NT2/D1 (cell line): ENCODE measurements around the gene MRTFB.

Experiments used
- DNase-seq: peaks from one replicate; pipeline ENCODE4 v3.0.0-alpha.2; 2011; ENCODE audit warnings: low read depth, low spot score
- H3K27me3 ChIP-seq: 2 replicates; pipeline ENCODE4 v1.6.0; 2011; ENCODE audit warnings: mild to moderate bottlenecking; ENCODE audit not compliant: insufficient read length, insufficient read depth
- H3K36me3 ChIP-seq: 2 replicates; pipeline ENCODE4 v1.6.1; 2011; ENCODE audit warnings: mild to moderate bottlenecking, low read length, mixed read lengths; ENCODE audit not compliant: insufficient read depth, insufficient read length
- H3K4me1 ChIP-seq: 2 replicates; pipeline ENCODE4 v1.5.1; 2011; ENCODE audit not compliant: insufficient read depth, insufficient read length
- H3K4me3 ChIP-seq: 2 replicates; pipeline ENCODE4 v1.5.1; 2011; ENCODE audit warnings: low read depth; ENCODE audit not compliant: insufficient read length
- H3K9ac ChIP-seq: 2 replicates; pipeline ENCODE4 v1.6.0; 2011; ENCODE audit warnings: low read depth; ENCODE audit not compliant: insufficient read length
- H3K9me3 ChIP-seq: 2 replicates; pipeline ENCODE4 v1.5.1; 2011; ENCODE audit warnings: mild to moderate bottlenecking, low read length; ENCODE audit not compliant: insufficient read depth
- SUZ12 ChIP-seq: IDR thresholded peaks from 2 replicates; pipeline ENCODE4 v1.6.1; 2011; ENCODE audit not compliant: insufficient read length, insufficient read depth; ENCODE audit errors: extremely low read depth
- YY1 ChIP-seq: IDR thresholded peaks from 2 replicates; pipeline ENCODE4 v1.6.1; 2011; ENCODE audit not compliant: insufficient read length, insufficient read depth
- ZNF274 ChIP-seq: IDR thresholded peaks from 2 replicates; pipeline ENCODE4 v1.6.1; 2011; ENCODE audit warnings: mild to moderate bottlenecking, low read depth, low read length

MRTFB gene

DNA sequence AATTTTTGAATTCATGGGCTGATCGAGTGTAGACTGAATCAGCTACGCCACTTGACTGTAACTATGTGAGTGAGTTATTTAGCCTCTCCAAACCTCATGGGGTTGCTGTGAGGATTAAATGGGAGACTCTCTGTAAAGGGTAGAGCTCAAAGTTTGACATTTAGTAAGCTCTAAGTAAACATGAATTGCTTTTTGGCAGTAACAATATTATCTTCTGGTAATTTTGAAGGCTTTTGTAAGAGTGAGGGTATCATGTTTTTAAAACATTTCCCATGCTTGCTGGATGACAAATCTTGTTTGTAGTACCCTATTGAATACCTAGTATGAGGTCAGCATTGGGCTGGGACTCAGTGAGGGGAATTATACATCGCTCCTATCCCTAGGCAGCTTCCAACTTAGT, 35.3 kb downstream of the MRTFB start:
- no peaks in the 10 kb centered on the region for H3K36me3 ChIP-seq
- no peak for TF ChIP-seq SUZ12
- no peak for TF ChIP-seq YY1
- no peak for TF ChIP-seq ZNF274
- H3K9ac ChIP-seq: no peak overlapping the region
- no peaks in the 10 kb centered on the region for H3K4me1 ChIP-seq
- H3K4me3 ChIP-seq: no peak overlapping the region
- H3K9me3 ChIP-seq: no peaks in the 10 kb centered on the region
- DNase-seq: no peak
- H3K27me3 ChIP-seq: no peaks in the 10 kb centered on the region

DNA sequence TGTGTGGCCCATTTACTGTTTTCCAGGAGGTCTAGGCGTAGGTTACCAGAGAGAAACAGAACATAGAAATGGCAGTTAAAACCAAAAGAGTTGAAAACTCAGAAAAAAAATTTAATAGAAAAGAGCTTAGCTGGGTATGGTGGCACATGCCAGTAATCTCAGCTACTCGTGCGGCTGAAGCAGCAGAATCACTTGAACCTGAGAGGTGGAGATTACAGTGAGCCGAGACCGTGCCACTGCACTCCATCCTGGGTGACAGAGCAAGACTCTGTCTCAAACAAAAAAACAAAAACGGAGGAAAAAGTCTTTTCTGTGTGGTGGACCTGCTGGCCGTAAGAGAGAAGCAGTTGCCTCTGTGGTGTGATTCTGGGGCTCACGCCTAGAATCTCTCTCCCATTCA, 35.8 kb downstream of the MRTFB start:
- Histone ChIP-seq H3K9ac (no peak overlapping the region), H3K4me3 (no peak overlapping the region), H3K36me3 (no peaks in the 10 kb centered on the region), H3K4me1 (no peaks in the 10 kb centered on the region), H3K27me3 (no peaks in the 10 kb centered on the region), H3K9me3 (no peaks in the 10 kb centered on the region)
- no peak for DNase-seq
- TF ChIP-seq YY1 (no peak), ZNF274 (no peak), SUZ12 (no peak)

DNA sequence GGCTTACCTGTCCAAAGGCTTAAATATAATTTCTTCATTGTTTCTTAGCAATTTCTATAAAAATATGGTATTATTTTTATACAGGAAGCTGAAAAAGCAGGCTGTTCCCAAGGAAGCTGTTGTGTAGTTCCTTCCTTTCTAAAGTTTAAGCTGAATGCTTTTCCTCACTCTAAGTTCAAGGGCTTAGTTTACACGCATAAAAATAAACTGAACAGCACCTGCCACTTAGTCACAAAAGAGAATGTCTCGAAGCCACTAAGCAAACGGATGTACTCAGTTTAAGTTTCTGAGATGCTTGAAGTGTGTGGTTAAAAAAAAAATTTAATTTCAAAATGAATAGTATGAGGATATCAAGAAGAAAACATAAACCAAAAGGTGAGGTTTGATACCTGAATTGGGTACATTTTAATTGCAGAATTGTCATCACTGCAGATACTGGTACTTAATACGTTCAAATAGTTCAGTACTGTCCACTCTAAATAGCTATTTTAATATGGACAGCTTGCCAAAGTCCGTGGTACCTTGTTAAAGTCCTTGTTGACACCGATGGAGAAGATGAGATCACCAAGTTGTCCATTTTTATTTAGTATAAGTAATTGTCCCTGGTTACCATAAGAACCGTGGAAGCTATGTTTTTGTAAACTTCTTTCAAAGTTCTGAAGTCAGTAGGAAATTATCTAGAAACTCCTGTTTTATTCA, 38.1 kb downstream of the MRTFB start:
- Histone ChIP-seq H3K27me3 (no peaks in the 10 kb centered on the region), H3K36me3 (peaks cover 7% of the 10 kb centered on the region), H3K9ac (no peak overlapping the region), H3K4me1 (no peaks in the 10 kb centered on the region), H3K9me3 (no peaks in the 10 kb centered on the region), H3K4me3 (no peak overlapping the region)
- DNase-seq: no peak
- TF ChIP-seq ZNF274 (no peak), YY1 (no peak), SUZ12 (no peak)

DNA sequence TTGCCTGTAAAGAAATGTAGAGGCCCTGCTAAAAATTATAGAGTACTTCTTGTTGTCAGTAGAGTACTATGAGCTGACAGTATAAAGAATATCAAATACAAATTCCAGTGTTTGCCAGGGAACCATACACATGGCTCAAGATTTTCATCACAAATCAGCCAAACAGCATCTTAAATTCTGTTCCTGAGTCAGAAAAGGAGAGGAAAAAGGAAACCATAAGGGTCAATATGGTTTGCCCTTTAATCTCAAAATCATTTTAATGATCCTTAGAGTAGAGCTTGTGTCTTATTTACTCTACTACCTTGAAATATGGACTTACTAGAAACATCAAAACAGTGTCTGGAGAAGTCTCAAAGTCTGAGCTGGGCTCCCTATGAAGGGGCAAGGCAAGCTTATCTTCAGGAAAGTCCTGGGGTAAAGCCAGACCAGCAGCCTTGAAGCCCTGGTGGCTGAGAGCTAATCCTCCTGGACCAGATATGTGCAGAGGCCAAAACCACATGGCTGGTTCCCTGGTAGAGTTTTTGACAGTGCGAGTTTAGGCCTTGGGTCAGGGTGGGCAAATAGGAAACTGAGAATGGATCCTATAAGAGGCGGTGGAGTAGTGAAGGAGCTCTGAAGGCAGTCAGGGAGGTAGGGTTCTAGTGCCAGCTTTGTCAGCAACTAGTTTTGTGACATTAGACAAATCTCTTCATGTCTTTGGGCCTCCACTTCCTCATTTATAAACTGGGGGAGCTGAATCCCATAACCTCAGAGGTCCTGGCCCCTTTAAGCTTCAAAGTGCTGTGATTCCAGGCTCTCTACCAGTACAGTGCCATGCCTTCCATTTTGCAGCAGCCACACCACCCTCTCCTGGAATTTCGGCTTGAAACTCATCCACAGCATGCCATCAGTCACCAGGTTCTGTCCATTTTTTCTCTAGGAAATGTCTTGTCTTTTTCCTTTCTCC, 38.9 kb downstream of the MRTFB start:
- TF ChIP-seq SUZ12: no peak
- no peak for TF ChIP-seq ZNF274
- TF ChIP-seq YY1: no peak
- H3K27me3 ChIP-seq: no peaks in the 10 kb centered on the region
- DNase-seq: no peak
- no peak overlapping the region for H3K4me3 ChIP-seq
- H3K9ac ChIP-seq: no peak overlapping the region
- H3K9me3 ChIP-seq: no peaks in the 10 kb centered on the region
- H3K4me1 ChIP-seq: no peaks in the 10 kb centered on the region
- H3K36me3 ChIP-seq: peaks cover 7% of the 10 kb centered on the region

DNA sequence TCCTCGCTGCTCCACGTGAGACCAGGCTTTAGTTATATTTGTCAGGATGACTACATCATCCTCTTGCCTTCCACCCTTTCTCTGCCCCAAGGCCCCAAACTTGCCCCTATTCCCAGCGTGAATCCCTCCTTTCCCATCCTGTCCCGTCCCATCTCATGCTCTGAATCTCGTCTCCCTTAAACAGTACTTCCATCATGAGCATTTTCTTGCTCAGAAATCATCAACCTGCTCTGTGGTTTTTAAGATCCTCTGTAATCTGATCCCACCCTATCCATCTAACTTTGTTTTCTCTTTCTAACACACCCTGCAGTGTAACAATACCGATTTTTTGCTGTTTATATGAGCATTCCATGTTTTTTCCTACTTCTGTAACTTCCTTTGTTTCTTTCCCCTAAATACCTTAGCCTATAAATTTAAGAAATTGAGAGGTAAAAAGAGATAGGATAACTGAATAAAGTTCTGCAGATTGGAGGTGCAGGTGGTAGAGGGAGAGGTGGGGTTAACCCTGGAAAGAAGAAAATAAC, 39.7 kb downstream of the MRTFB start:
- H3K27me3 ChIP-seq: no peaks in the 10 kb centered on the region
- TF ChIP-seq ZNF274: no peak

DNA sequence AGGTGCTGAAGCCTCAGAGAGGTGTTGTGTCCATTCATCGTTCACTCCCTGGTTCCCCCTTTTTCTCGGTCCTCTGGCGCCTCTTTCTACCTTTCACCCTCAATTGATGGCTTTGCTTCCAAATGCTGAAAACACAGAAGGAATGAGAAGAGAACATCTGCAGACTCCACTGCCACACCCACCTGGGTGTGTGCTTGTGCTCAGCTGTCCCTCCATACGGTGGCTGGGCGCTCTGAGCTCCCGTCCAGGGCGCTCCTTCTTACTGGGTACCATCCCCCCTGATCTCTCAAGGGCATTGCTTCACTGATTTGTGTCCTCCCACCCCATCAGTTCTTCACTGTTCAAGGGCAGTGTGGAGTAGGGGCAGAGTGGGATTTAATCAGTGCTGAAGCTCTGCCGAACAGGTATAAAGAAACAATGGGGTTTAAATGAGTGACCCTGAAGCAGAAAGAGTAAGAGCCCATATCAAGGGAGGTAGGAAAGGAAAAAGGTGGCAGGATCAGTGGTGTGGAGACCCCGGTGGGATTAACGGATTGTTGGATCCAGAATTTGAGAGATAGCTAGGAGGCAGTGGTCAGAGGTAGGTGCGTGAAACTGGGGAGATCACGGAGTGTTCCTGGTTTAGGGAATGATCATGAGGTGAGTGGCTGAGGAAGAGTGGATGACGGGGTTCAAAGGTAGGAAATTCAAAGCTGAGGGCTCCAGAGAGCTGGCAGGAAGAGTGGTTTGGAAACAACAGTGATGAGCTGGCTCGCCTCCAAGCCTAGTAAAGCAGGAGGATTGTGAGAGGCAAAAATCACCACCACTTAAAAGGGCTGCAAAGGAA, 40.8 kb downstream of the MRTFB start:
- H3K9me3 ChIP-seq: no peaks in the 10 kb centered on the region
- DNase-seq: no peak
- peaks cover 7% of the 10 kb centered on the region for H3K36me3 ChIP-seq
- H3K27me3 ChIP-seq: no peaks in the 10 kb centered on the region
- no peak overlapping the region for H3K9ac ChIP-seq
- H3K4me3 ChIP-seq: no peak overlapping the region
- TF ChIP-seq YY1 (no peak), SUZ12 (no peak), ZNF274 (no peak)
- H3K4me1 ChIP-seq: no peaks in the 10 kb centered on the region

More for the DNA sequence above, 39.7 kb downstream of the MRTFB start:
- Histone ChIP-seq H3K36me3 (peaks cover 7% of the 10 kb centered on the region), H3K9me3 (no peaks in the 10 kb centered on the region), H3K9ac (no peak overlapping the region), H3K4me1 (no peaks in the 10 kb centered on the region), H3K4me3 (no peak overlapping the region)
- no peak for DNase-seq

DNA sequence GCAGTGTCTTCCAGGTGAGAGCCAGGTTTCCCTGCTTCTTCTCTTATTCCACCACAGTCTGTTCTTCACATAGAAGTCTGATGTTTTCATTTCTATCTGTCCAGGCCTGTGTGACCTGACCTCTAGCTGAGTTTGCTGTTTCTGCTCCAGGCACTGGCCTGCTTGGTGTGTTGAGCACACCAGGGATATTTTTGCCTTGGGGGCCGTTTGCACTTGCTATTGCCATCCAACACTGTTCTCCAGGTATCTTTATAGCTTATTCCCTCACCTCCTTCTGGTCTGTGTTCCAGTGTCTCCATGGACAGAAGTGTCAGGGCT, 41.4 kb downstream of the MRTFB start:
- Histone ChIP-seq H3K27me3 (no peaks in the 10 kb centered on the region), H3K9ac (no peak overlapping the region), H3K4me3 (no peak overlapping the region), H3K4me1 (no peaks in the 10 kb centered on the region), H3K36me3 (peaks cover 7% of the 10 kb centered on the region), H3K9me3 (no peaks in the 10 kb centered on the region)
- TF ChIP-seq ZNF274 (no peak), SUZ12 (no peak), YY1 (no peak)
- DNase-seq: no peak
